GM12872 (cell line): ENCODE results near the gene CNIH1.

Source experiments
- CTCF ChIP-seq: IDR thresholded peaks from 3 replicates; pipeline ENCODE4 v1.5.1; 2011; ENCODE audit warnings: low read depth, mild to moderate bottlenecking, low read length, moderate library complexity; ENCODE audit not compliant: insufficient read depth

The CNIH1 gene

DNA sequence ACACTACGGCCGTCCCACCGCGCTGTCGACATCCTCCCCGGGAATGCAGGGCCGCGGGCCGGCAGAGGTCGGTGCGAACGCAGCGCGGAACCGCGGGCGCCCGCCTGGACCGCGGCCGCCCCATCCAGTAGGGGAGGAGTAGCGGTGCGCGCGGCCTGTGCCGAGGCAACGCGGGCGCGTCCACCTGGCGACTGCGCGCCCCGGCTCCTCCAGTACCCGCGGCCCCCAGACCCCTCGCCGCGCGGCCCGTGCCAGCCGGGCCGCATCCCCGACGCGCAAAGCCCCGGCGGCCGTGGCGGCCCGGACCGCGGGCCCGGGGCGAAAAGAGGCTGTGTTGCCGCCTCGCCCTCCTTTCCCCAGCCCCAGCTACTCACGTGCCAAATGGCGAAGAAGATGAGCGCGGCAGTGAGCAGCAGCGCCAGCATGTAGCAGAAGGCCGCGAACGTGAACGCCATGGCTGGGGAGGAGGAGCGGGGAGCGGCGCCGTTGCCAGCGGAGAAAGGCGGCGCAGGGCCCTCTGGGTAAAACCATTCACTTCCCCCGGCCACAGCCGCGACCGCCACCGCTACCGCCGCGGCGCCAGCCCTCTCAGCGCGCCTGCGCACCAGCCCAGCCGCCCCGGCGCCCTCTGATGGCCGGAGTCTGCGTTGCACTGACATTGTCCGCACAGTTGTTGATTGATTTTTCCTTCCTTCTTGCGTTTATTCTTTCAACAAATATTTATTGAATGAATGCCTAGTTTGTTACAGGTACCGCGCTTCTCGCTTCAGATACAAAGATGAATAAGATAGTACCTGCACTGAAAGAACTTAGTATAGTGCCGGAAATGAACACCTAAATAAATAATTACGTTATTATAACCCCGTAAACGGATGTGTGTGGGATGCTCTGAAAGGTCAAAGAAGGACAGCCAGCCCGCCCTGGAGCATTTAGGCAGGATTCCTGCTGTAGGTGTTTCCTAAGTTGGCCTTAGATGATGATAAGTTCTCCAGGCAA is at the start of gene CNIH1:
TSS of gene CNIH1 (minus strand) at position 502 of the 996 bp plus-strand sequence. CDS start at position 455, 47 bp downstream.
- TF ChIP-seq CTCF: peak; percentile 87

GRCh38 chr14:54490445-54491175 is 49.4 kb upstream of the CNIH1 start:
- TF ChIP-seq CTCF: no peak

GRCh38 chr14:54489731-54490444 is 48.7 kb upstream of the CNIH1 start:
- TF ChIP-seq CTCF: no peak

GRCh38 chr14:54489318-54489683 is 48.1 kb upstream of the CNIH1 start:
- no peak for TF ChIP-seq CTCF

- peak; percentile 41; the same call in 2 of the 3 replicates for TF ChIP-seq CTCF
Observed at GRCh38 chr14:54488646-54489317, 47.6 kb upstream of the CNIH1 start, which contains the start of gene GMFB. TSS of gene GMFB (minus strand) at chr14:54488980. CDS start at chr14:54488927, 53 bp downstream.

DNA sequence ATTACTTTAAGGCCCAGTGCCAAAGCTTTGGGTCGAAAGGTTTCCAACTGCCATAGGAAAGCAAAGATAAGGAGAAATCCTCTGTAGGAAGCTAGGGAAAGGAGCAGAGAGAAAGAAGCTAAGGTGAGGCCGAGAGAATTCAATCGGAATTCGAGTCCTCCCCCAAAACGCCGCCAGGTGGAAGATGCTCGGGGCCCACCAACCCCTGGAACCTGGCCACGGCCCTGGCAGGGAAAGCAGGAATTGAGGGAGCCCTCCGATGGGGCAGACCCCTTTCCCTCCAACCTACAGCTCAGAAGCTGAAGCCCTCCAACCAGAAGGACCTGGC is 47.1 kb upstream of the CNIH1 start:
- TF ChIP-seq CTCF: peak; percentile 36; the same call in 1 of the 3 replicates
